ENCODE data around the gene GRIK2. TPM values are rescaled to one million over a fixed set of nuclear protein-coding genes. Genes with fewer than 3 reads are reported as not detected.

GRIK2 gene
- total RNA-seq, 1 experiment from 2014 or later = 0.70 TPM

DNA sequence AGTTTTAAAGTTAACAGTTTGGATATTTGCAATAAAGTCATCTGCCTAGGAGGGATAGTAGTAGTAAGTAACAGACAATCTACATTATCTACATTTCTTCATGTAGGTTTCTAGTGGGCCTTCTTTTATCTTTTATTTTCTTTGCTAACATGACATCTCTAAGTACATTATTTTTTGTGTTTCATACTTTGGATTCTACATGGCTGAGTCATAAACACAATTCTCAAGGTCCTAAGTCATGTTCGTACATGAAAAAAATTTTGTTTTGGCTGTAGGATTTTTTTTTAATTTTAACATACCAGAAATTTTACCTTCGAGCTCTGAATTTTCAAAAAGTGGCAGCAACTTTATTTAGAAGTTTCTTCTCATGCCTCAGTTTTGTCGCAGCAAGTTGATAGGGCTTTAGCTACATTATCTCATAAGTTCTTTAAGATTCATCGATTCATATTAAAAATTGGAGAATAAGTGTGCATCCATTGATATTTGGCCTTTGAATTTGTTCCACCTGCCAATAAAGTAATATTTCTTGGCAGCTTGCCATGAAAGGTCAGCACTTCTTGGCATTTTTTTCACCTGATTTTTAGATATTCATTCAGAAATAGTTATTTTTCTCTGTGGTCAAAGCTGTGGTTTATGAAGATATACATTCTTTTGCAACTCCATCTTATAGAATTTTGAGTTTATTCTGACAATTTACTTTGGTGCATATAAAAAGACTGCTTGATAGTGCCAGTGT is 146.2 kb downstream of the GRIK2 start:
- H3K79me2 ChIP-seq (ENCODE audit: insufficient read depth, low read length) = no peaks in the 10 kb centered on the region
- H3K4ac ChIP-seq (ENCODE audit: low read depth, low read length) = no peak overlapping the region
- H3K4me2 ChIP-seq (ENCODE audit: insufficient read depth, insufficient read length, low read length) = no peak overlapping the region
- H3K9me3 ChIP-seq (ENCODE audit: control insufficient read depth, low read depth, low read length) = no peaks in the 10 kb centered on the region
- H2BK12ac ChIP-seq (ENCODE audit: insufficient read length, low read depth, low read length) = no peak overlapping the region
- no peak overlapping the region for H3K9ac ChIP-seq (ENCODE audit: extremely low read depth, insufficient read length, low read length)
- H2AK5ac ChIP-seq (ENCODE audit: insufficient read length, low read length) = no peak overlapping the region
- no peaks in the 10 kb centered on the region for H4K20me1 ChIP-seq (ENCODE audit: control insufficient read depth, insufficient read depth, insufficient read length)
- no peak overlapping the region for H3K4me3 Mint-ChIP-seq
- no peaks in the 10 kb centered on the region for H3K27me3 Mint-ChIP-seq (ENCODE audit: low read depth)
- no peak overlapping the region for H3K56ac ChIP-seq (ENCODE audit: insufficient read length, low read depth, low read length)
- no peak overlapping the region for H3K18ac ChIP-seq (ENCODE audit: insufficient read length, low read depth, low read length)
- H3K36me3 Mint-ChIP-seq (ENCODE audit: insufficient read depth in 1 of 3, low read depth in 3 of 3) = no peaks in the 10 kb centered on the region
- no peaks in the 10 kb centered on the region for H3K4me1 ChIP-seq (ENCODE audit: insufficient read depth, low read length)
- no peak overlapping the region for H2BK5ac ChIP-seq (ENCODE audit: insufficient read length, low read length)
- H3K4me1 Mint-ChIP-seq = peaks cover 3 to 4% of the 10 kb centered on the region in 2 experiments; a peak in 3 of 4 replicates
- H3K14ac ChIP-seq (ENCODE audit: insufficient read depth, low read length) = no peak overlapping the region
- H3K23ac ChIP-seq (ENCODE audit: insufficient read length, low read depth, low read length) = no peak overlapping the region
- no peak overlapping the region for H3T11ph ChIP-seq (ENCODE audit: low read length)
- H3K23me2 ChIP-seq (ENCODE audit: insufficient read length, low read depth, low read length, poor library complexity, severe bottlenecking) = no peaks in the 10 kb centered on the region
- no peak overlapping the region for H2BK15ac ChIP-seq (ENCODE audit: low read depth, low read length)
- no peak overlapping the region for H4K5ac ChIP-seq (ENCODE audit: insufficient read length, low read depth, low read length)
- no peak overlapping the region for H2BK20ac ChIP-seq (ENCODE audit: low read depth, low read length, poor library complexity, severe bottlenecking)
- no CpG with 5 or more reads among the region's 4 CpGs for WGBS (ENCODE audit: extremely low coverage, insufficient read length, low lambda C conversion rate)
- no peaks in the 10 kb centered on the region for H3K79me1 ChIP-seq (ENCODE audit: insufficient read depth, low read depth, low read length, poor library complexity, severe bottlenecking)
- DNase-seq = no peak
- H3K27ac Mint-ChIP-seq = peak overlapping the region in 1 of 3 experiments; percentile 71; a peak in 2 of 7 replicates
- TF ChIP-seq, protein P1, sequence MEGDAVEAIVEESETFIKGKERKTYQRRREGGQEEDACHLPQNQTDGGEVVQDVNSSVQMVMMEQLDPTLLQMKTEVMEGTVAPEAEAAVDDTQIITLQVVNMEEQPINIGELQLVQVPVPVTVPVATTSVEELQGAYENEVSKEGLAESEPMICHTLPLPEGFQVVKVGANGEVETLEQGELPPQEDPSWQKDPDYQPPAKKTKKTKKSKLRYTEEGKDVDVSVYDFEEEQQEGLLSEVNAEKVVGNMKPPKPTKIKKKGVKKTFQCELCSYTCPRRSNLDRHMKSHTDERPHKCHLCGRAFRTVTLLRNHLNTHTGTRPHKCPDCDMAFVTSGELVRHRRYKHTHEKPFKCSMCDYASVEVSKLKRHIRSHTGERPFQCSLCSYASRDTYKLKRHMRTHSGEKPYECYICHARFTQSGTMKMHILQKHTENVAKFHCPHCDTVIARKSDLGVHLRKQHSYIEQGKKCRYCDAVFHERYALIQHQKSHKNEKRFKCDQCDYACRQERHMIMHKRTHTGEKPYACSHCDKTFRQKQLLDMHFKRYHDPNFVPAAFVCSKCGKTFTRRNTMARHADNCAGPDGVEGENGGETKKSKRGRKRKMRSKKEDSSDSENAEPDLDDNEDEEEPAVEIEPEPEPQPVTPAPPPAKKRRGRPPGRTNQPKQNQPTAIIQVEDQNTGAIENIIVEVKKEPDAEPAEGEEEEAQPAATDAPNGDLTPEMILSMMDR (conservative IDR thresholded peaks at IDR 0.05) = no peak
- no peaks in the 10 kb centered on the region for H3K27me3 ChIP-seq (ENCODE audit: insufficient read depth, low read length)
- H3K9me3 Mint-ChIP-seq = no peaks in the 10 kb centered on the region
- H2AFZ ChIP-seq (ENCODE audit: low read length) = no peak overlapping the region
- no peak overlapping the region for H4K91ac ChIP-seq (ENCODE audit: insufficient read length, low read depth, low read length)
- H4K8ac ChIP-seq (replicated peaks; ENCODE audit: insufficient read length, low read depth, low read length) = no peak overlapping the region
- H2BK120ac ChIP-seq (ENCODE audit: low read depth, low read length, poor library complexity, severe bottlenecking) = no peak overlapping the region
- H3K27ac ChIP-seq (ENCODE audit: insufficient read length, low read depth, low read length) = no peak overlapping the region

Measured in H9 (cell line).